Neural crest cell (in vitro differentiated cells): ENCODE data around the gene PPM1N. TPM values are rescaled to one million over a fixed set of nuclear protein-coding genes. Genes with fewer than 3 reads are reported as not detected.
A peak's percentile ranks its signal among the peaks of the same experiment; 100 is the strongest.

Experiments
- DNase-seq: peaks from one replicate; pipeline ENCODE4 v3.0.0; 2021; ENCODE audit warnings: low read depth, mixed read lengths, low spot score
- H3K27ac Mint-ChIP-seq: one replicate; pipeline ENCODE4 v1.8.0; 2021; ENCODE audit warnings: mild to moderate bottlenecking, mixed read lengths; ENCODE audit not compliant: unreplicated experiment
- H3K27me3 Mint-ChIP-seq: 2 replicates; pipeline ENCODE4 v1.8.0; 2021; ENCODE audit warnings: low read depth, mild to moderate bottlenecking, mixed read lengths
- H3K36me3 Mint-ChIP-seq: 2 replicates; pipeline ENCODE4 v1.8.0; 2021; ENCODE audit warnings: low read depth, mild to moderate bottlenecking, mixed read lengths
- H3K4me1 Mint-ChIP-seq: 2 replicates; pipeline ENCODE4 v1.8.0; 2021; ENCODE audit warnings: mixed read lengths
- H3K4me3 Mint-ChIP-seq: one replicate; pipeline ENCODE4 v1.8.0; 2021; ENCODE audit warnings: mild to moderate bottlenecking, mixed read lengths
- H3K9me3 Mint-ChIP-seq: 2 replicates; pipeline ENCODE4 v1.8.0; 2021; ENCODE audit warnings: mixed read lengths
- CTCF ChIP-seq: fragments of 200-600 bp; sonication (generic); conservative IDR thresholded peaks from 2 replicates; pipeline ENCODE4 v1.5.0; 2021; ENCODE audit warnings: antibody characterized with exemption, mild to moderate bottlenecking
- total RNA-seq: library from RNA; stranded (reverse); gene quantifications from 2 replicates; pipeline ENCODE4 v1.2.1, GENCODE V29; 2021

PPM1N gene
- total RNA-seq, 1 donor from 2014 or later, result not detected

GRCh38 chr19:45511074-45511473 is 12.8 kb downstream of the PPM1N start:
- Mint-ChIP-seq H3K4me3 (peak overlapping the region; percentile 56), H3K9me3 (no peaks in the 10 kb centered on the region), H3K36me3 (no peaks in the 10 kb centered on the region), H3K27me3 (peaks cover 3% of the 10 kb centered on the region), H3K27ac (no peak overlapping the region), H3K4me1 (peaks cover 16% of the 10 kb centered on the region)
- DNase-seq, result no peak
- no peak for TF ChIP-seq CTCF

- no peaks in the 10 kb centered on the region for H3K36me3 Mint-ChIP-seq
- no peaks in the 10 kb centered on the region for H3K9me3 Mint-ChIP-seq
- H3K27me3 Mint-ChIP-seq, result no peaks in the 10 kb centered on the region
- no peak for TF ChIP-seq CTCF
- no peak for DNase-seq
- no peak overlapping the region for H3K4me3 Mint-ChIP-seq
- no peak overlapping the region for H3K27ac Mint-ChIP-seq
- peaks cover 16% of the 10 kb centered on the region for H3K4me1 Mint-ChIP-seq
Observed at GRCh38 chr19:45512881-45513483, 14.7 kb downstream of the PPM1N start.

GRCh38 chr19:45514376-45515051 is 16.3 kb downstream of the PPM1N start:
- H3K36me3 Mint-ChIP-seq, result no peaks in the 10 kb centered on the region
- no peak overlapping the region for H3K27ac Mint-ChIP-seq
- no peaks in the 10 kb centered on the region for H3K9me3 Mint-ChIP-seq
- peaks cover 9% of the 10 kb centered on the region for H3K4me1 Mint-ChIP-seq
- no peak for TF ChIP-seq CTCF
- no peak for DNase-seq
- no peaks in the 10 kb centered on the region for H3K27me3 Mint-ChIP-seq
- H3K4me3 Mint-ChIP-seq, result no peak overlapping the region

GRCh38 chr19:45515081-45515624 is 16.9 kb downstream of the PPM1N start:
- no peak overlapping the region for H3K4me3 Mint-ChIP-seq

GRCh38 chr19:45515807-45516401 is 17.7 kb downstream of the PPM1N start:
- H3K9me3 Mint-ChIP-seq, result no peaks in the 10 kb centered on the region
- no peak for DNase-seq
- H3K4me3 Mint-ChIP-seq, result no peak overlapping the region
- TF ChIP-seq CTCF, result no peak
- peaks cover 4% of the 10 kb centered on the region for H3K4me1 Mint-ChIP-seq
- H3K27me3 Mint-ChIP-seq, result no peaks in the 10 kb centered on the region
- H3K27ac Mint-ChIP-seq, result no peak overlapping the region
- no peaks in the 10 kb centered on the region for H3K36me3 Mint-ChIP-seq

More at GRCh38 chr19:45515081-45515624, 16.9 kb downstream of the PPM1N start:
- Mint-ChIP-seq H3K4me1 (peaks cover 4% of the 10 kb centered on the region), H3K9me3 (no peaks in the 10 kb centered on the region), H3K36me3 (no peaks in the 10 kb centered on the region), H3K27ac (no peak overlapping the region), H3K27me3 (no peaks in the 10 kb centered on the region)
- no peak for DNase-seq
- TF ChIP-seq CTCF, result no peak
